ENCODE results near the gene NRXN3.

- no peak for TF ChIP-seq POLR2A (IDR thresholded peaks at IDR 0.05)
- TF ChIP-seq CTCF (IDR thresholded peaks at IDR 0.05 in 4 of 5, conservative IDR thresholded peaks at IDR 0.05 in 1 of 5), result no peak
Measured at GRCh38 chr14:78122436-78122835, 47.7 kb upstream of the NRXN3 start.
